LNCaP clone FGC (cell line): Measurements from ENCODE around the gene IRF2BP2.

Experiments used
- DNase-seq: peaks from one replicate; pipeline ENCODE4 v3.0.0-alpha.2; 2011; ENCODE audit warnings: low read depth
- H3K4me3 ChIP-seq: 2 replicates; pipeline ENCODE4 v1.5.1; 2011; ENCODE audit warnings: mild to moderate bottlenecking, low read depth, low read length, control low read depth
- TF ChIP-seq, protein P1 (sequence below): IDR thresholded peaks from 2 replicates; pipeline ENCODE4 v1.5.1; 2012; ENCODE audit warnings: mild to moderate bottlenecking; ENCODE audit not compliant: control insufficient read depth, insufficient read depth; ENCODE audit errors: extremely low read depth

The IRF2BP2 gene

DNA sequence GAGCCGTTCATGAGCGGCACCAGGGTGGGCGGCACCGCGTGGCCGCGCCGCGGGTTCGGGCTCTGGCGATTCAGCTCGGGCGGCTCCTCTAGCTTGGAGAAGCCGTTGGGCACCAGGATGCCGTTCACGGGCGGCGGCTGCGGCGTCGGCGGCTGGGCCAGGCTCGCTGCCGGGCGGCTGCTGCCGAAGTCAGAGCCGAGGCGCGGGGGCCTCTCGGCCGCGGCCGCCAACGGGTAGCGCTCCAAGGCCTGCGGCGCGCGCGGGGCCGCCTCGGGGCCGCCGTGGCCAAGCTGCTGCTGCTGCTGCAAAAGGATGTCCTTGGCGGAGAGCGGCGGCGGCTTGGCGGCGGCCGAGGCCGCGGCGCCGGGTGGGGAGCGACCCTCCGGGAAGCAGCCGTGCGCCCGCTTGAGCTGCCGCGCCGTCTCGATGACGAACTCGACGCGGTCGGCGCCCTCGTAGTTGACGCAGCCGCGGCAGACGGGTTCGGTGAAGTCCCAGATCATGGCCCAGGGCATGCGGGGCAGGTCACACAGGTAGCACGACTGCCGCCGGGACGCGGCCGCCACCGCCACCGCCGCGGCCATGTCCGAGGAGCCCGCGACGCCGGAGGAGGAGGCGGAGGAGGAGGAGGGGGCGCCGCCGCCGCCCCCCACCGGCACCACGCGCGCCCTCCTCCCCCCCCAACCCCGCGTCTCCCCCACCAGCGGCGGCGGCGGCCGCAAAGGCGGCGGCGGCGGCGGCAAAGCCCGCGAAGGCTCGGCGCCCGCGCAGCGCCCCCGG is 877 bp downstream of the IRF2BP2 start:
- TF ChIP-seq, protein P1, sequence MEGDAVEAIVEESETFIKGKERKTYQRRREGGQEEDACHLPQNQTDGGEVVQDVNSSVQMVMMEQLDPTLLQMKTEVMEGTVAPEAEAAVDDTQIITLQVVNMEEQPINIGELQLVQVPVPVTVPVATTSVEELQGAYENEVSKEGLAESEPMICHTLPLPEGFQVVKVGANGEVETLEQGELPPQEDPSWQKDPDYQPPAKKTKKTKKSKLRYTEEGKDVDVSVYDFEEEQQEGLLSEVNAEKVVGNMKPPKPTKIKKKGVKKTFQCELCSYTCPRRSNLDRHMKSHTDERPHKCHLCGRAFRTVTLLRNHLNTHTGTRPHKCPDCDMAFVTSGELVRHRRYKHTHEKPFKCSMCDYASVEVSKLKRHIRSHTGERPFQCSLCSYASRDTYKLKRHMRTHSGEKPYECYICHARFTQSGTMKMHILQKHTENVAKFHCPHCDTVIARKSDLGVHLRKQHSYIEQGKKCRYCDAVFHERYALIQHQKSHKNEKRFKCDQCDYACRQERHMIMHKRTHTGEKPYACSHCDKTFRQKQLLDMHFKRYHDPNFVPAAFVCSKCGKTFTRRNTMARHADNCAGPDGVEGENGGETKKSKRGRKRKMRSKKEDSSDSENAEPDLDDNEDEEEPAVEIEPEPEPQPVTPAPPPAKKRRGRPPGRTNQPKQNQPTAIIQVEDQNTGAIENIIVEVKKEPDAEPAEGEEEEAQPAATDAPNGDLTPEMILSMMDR: no peak
- no peak for DNase-seq
- H3K4me3 ChIP-seq: peak overlapping the region; percentile 60

DNA sequence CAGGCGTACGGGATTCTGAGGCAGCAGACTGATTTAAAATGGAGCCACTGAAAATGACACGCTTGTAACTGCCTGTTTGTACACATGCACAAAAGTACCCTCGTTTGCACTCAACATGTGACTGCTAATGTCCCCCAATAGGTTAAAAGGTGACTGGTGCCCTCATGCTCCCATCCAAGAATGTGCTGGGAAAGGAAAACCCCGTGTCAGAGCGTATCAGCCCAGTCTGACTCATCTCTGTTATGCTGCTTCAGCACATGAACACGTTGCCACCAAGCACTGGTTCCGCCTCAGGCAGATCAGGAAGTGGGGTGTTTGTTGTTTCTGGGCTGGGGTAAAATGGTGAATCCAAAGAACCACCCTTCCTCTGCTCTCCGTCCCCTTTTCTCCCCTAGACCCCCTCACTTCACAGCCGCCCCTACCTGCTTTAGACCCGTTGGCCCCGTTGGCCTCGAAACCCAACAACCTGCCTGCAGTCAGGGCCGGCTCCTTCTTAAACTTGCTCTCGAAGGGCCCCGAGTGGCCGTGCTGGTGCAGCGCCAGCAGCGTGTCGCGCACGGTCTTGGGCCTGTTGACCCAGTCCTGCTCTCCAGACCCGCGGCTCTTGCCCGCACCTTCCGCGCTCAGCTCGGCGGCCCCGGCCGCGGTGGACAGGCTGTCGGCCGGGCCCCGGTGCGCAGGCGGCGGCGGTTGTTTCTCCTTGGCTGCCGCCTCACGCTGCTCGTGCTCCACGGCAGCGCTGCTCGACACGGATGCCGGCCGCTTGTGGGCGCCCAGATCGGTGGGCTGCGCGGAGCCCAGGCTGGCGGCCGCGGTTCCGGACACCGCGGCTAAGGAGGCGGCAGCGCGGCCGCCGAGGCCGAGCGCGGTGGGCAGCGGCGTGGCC is 1.7 kb downstream of the IRF2BP2 start:
- TF ChIP-seq, protein P1: peak; percentile 21; the same call in 1 of the 2 replicates
- H3K4me3 ChIP-seq: peak overlapping the region; percentile 60
- peak; percentile 69 for DNase-seq

DNA sequence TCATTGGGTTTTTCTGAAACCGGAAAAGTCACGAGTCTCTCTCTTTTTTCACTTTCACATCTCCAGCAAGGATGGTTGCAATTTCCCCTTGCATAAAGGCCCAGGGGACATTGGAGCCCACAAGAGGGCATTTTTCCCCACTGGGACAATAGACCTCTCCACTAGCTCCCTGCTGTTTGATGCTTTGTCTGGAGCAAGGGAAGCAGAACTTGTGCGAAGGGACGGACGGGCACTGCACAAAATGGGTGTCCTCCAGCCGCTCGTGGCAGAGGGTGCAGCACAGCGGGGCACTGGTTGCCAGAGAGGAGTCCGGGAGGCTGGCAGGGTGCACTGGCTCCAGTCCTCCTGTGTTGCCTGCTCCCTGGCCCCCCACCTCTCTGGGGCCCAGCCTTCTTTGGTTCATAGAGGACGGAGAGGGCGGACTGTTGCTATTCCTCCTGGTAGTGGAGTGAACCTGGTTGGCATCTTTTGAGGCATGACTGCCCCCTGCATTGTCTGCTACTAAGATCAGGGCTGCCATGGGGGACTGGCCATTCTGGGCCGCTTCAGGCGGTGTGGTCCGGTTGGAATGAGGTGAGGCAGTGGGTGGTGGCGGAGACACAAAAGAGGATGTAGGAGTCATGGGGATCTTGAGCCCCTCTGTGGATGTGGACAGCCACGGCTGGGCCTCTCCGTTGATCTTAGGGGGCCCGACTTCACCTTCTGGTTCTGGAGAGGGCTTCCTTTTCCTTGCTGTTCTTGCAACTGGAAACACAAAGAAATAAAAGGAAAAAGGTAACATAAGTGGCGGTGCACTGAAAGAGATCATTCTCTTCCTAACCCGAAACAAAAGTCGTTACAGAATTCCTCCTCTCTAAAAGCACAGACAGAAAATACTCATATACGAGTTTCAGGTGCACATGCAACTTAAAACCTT is 2.6 kb downstream of the IRF2BP2 start:
- DNase-seq: no peak
- TF ChIP-seq, protein P1: peak; percentile 32; the same call in 1 of the 2 replicates
- H3K4me3 ChIP-seq: peak overlapping the region; percentile 60

DNA sequence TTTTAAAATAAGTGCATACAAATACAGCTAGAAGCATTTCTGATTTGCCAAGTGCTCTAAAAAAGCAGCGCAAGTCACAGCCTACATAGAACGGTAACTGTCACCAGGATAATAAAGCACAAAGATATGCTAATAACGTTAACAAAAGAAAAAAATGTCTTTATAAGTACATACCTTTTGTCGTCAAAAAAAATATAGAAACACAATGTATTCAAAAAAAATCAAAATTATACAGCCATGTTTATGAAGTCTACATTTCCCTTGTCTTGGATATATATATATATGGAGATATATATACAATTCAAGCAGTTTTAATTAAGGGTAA is 3.2 kb downstream of the IRF2BP2 start:
- H3K4me3 ChIP-seq: peak overlapping the region; percentile 60
- TF ChIP-seq, protein P1: no peak
- DNase-seq: no peak

DNA sequence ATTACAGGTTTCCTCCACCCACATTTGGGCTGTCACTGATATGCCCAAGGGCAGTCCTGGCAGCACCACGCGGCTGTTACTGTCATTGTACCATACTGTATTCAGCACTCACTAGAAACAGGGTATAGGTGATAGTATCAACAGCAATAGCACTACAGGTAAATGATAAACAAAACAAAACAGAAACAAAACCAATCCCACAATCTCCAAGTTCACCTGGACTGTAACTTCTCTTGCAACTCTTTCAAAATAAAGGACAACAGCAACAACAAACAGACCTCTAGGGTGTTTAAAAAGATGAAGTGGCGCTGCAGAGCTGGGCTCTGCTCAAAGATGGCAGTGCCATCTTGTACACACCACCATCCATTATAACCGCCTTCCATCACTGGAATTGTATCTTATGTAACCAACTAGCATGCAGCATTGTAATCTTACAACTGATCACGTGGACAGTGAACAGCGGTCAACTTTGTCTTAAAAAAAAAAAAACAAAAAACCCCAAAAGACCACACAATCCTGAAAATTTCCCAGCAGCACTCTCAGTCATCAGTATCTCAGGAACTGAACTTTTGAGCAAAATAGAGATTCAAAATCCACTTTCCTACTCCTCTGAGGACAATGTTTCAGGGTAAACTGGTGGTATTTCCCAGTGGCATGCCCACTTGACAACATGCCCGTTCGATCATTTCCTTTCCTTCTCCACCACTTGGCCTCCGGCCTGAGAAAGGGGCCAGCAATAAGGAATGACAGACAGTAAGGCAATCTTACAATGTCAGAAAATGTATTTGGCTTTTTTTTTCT is 3.8 kb downstream of the IRF2BP2 start:
- no peak for DNase-seq
- peak overlapping the region; percentile 60 for H3K4me3 ChIP-seq
- TF ChIP-seq, protein P1: no peak; the same call in 1 of the 2 replicates
